ENCODE results near the gene LRRC18. TPM values are rescaled to one million over a fixed set of nuclear protein-coding genes. Genes with fewer than 3 reads are reported as not detected.

LRRC18 gene
- total RNA-seq, 2 experiments from 2014 or later, result not detected

- DNase-seq (peak; percentile 3), ATAC-seq (no peak)
- Mint-ChIP-seq H3K9me3 (ENCODE audit: low read depth) (no peaks in the 10 kb centered on the region), H3K4me3 (no peak overlapping the region), H3K27ac (no peak overlapping the region), H3K27me3 (peaks cover 12% of the 10 kb centered on the region), H3K4me1 (no peaks in the 10 kb centered on the region), H3K36me3 (no peaks in the 10 kb centered on the region)
- CTCF ChIA-PET, result interaction anchor here (1.3 kb wide), 1 partner anchor 125 kb away, joined by 3 read pairs; no protein-coding TSS in a partner anchor
Measured at GRCh38 chr10:48923748-48924147, 15.9 kb downstream of the LRRC18 start.

DNA sequence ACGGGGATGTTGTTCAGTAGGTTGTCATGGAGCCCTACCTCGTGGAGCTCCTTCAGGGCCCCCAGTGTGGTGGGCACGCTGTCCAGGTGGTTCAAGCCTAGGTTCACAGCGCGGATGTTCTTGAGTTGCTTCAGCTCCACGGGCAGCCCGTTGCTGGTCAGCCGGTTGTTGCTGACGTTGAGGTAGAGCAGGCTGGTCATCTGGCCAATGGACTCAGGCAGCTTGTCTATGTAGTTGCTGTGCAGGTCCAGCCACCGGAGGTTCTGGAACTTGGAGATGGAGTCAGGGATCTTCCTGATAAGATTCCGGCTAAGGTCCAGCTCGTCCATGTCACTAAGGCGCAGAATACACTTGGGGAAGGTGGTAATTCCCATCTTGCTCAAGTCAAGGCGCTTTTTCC is 26.0 kb downstream of the LRRC18 start:
- H3K4me3 Mint-ChIP-seq, result no peak overlapping the region
- DNase-seq (no peak), ATAC-seq (no peak)
- no peaks in the 10 kb centered on the region for H3K4me1 Mint-ChIP-seq
- H3K27me3 Mint-ChIP-seq, result peaks cover 38% of the 10 kb centered on the region
- no peaks in the 10 kb centered on the region for H3K9me3 Mint-ChIP-seq (ENCODE audit: low read depth)
- CTCF ChIA-PET, result no interaction called here
- no peak overlapping the region for H3K27ac Mint-ChIP-seq
- no peaks in the 10 kb centered on the region for H3K36me3 Mint-ChIP-seq

DNA sequence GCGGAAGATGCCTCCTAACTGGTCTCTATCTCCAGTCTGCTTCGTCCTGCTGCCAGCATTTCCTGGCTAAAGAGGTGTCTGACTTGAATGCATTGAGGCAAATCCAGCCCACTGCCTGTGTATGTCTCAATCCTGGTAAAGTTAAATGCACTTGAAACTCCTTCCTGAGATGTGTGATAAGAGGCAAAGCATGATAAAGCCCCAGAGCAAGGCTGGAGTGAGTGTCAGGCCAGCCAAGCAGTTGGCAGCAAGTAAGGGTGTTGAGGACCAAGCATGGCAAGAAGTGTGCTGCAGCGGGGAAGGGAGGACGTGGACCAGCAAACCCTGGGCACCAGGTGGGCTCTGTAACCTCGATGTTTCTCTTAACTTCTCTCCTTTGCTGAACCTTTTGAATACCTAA is 29.1 kb downstream of the LRRC18 start:
- CTCF ChIA-PET, result no interaction called here
- ATAC-seq (no peak), DNase-seq (no peak)
- Mint-ChIP-seq H3K9me3 (ENCODE audit: low read depth) (no peaks in the 10 kb centered on the region), H3K4me3 (no peak overlapping the region), H3K4me1 (peaks cover 6% of the 10 kb centered on the region), H3K27me3 (peaks cover 25% of the 10 kb centered on the region), H3K27ac (no peak overlapping the region), H3K36me3 (no peaks in the 10 kb centered on the region)

- H3K9me3 Mint-ChIP-seq (ENCODE audit: low read depth), result no peaks in the 10 kb centered on the region
- ATAC-seq, result peak; percentile 36
- H3K4me1 Mint-ChIP-seq, result peaks cover 6% of the 10 kb centered on the region
- H3K4me3 Mint-ChIP-seq, result no peak overlapping the region
- CTCF ChIA-PET, result no interaction called here
- no peak for DNase-seq
- no peak overlapping the region for H3K27ac Mint-ChIP-seq
- H3K27me3 Mint-ChIP-seq, result peaks cover 19% of the 10 kb centered on the region
- H3K36me3 Mint-ChIP-seq, result no peaks in the 10 kb centered on the region
Measured at GRCh38 chr10:48907730-48908129, 31.9 kb downstream of the LRRC18 start.

DNA sequence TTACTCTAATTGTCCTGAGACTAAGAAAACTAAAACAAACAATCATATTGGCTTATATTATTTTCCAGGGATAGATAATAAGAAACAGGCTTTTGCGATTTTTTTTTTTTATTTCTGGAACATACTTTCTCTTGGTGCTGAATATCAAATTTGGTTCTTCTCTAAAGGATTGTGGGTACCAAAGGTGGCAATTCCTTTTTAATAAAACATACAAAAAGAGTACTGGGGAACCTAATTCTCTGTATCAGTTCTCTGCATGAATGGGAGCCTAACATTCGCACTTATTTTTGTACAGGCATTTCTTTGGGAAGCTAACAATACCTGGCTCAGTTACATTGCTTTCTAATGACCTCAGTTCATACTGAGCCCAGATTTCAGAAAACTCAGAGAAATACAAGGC is 32.8 kb downstream of the LRRC18 start:
- CTCF ChIA-PET, result no interaction called here
- no peaks in the 10 kb centered on the region for H3K36me3 Mint-ChIP-seq

GRCh38 chr10:48905311-48905710 is 34.3 kb downstream of the LRRC18 start:
- Mint-ChIP-seq H3K36me3 (no peaks in the 10 kb centered on the region), H3K9me3 (ENCODE audit: low read depth) (no peaks in the 10 kb centered on the region), H3K27ac (no peak overlapping the region), H3K4me3 (no peak overlapping the region), H3K4me1 (peaks cover 6% of the 10 kb centered on the region), H3K27me3 (peaks cover 19% of the 10 kb centered on the region)
- no peak for DNase-seq
- ATAC-seq, result no peak
- CTCF ChIA-PET, result no interaction called here

More for the DNA sequence above, 32.8 kb downstream of the LRRC18 start:
- Mint-ChIP-seq H3K4me3 (no peak overlapping the region), H3K4me1 (peaks cover 6% of the 10 kb centered on the region), H3K27ac (no peak overlapping the region), H3K27me3 (peaks cover 19% of the 10 kb centered on the region), H3K9me3 (ENCODE audit: low read depth) (no peaks in the 10 kb centered on the region)
- DNase-seq, result no peak
- ATAC-seq, result no peak

DNA sequence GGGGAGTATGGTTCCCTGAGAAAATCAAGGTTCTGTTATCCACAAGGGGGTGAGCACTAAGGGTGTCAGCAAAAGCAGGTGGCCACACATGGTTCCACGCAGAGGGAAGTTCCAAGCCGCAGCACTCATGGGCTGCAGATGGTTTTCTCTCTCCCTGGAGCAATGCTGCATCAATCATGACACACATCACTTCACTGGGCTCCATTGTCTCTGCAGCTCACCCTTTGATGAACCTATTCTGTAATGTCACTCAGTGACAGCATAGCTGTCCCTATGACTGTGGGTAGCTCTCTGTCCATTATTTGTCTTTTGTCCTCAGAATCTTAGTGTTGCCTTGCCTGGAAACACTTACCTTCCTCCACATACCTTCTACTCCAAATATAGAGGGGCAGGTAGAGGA is 34.8 kb downstream of the LRRC18 start:
- CTCF ChIA-PET, result no interaction called here
- H3K27ac Mint-ChIP-seq, result no peak overlapping the region
- DNase-seq, result no peak
- H3K4me3 Mint-ChIP-seq, result no peak overlapping the region
- ATAC-seq, result no peak
- H3K27me3 Mint-ChIP-seq, result peaks cover 19% of the 10 kb centered on the region
- H3K4me1 Mint-ChIP-seq, result peaks cover 6% of the 10 kb centered on the region
- no peaks in the 10 kb centered on the region for H3K9me3 Mint-ChIP-seq (ENCODE audit: low read depth)
- H3K36me3 Mint-ChIP-seq, result no peaks in the 10 kb centered on the region

DNA sequence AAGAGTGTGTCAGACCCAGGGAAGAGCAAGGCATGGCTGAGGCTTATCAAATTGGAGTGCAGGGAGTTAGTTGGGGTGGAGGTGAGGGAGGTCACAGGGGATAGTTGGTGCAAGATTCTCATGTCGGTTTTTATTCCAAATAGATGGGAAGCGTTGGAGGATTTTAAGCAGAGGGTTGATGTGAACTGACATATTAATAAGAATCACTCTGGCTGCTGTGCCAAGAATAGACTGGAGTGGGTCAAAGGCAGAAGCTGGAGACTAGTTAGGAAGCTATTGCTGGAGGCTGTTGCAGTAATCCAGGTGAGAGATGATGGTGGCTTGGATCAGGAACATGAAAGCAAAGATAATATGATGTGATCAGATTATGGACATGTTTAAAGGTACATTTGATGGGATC is 36.5 kb downstream of the LRRC18 start:
- H3K4me3 Mint-ChIP-seq, result no peak overlapping the region
- H3K27ac Mint-ChIP-seq, result no peak overlapping the region
- no peaks in the 10 kb centered on the region for H3K9me3 Mint-ChIP-seq (ENCODE audit: low read depth)
- H3K27me3 Mint-ChIP-seq, result peaks cover 13% of the 10 kb centered on the region
- CTCF ChIA-PET, result no interaction called here
- DNase-seq, result no peak
- no peak for ATAC-seq
- peaks cover 6% of the 10 kb centered on the region for H3K4me1 Mint-ChIP-seq
- no peaks in the 10 kb centered on the region for H3K36me3 Mint-ChIP-seq

GRCh38 chr10:48902096-48902495 is 37.5 kb downstream of the LRRC18 start:
- CTCF ChIA-PET, result no interaction called here

GRCh38 chr10:48901319-48901718 is 38.3 kb downstream of the LRRC18 start:
- CTCF ChIA-PET, result no interaction called here
- Mint-ChIP-seq H3K9me3 (ENCODE audit: low read depth) (no peaks in the 10 kb centered on the region), H3K36me3 (no peaks in the 10 kb centered on the region)

More at GRCh38 chr10:48902096-48902495, 37.5 kb downstream of the LRRC18 start:
- Mint-ChIP-seq H3K36me3 (no peaks in the 10 kb centered on the region), H3K27me3 (peaks cover 6% of the 10 kb centered on the region), H3K9me3 (ENCODE audit: low read depth) (no peaks in the 10 kb centered on the region), H3K4me1 (no peaks in the 10 kb centered on the region), H3K27ac (no peak overlapping the region), H3K4me3 (no peak overlapping the region)
- no peak for DNase-seq
- ATAC-seq, result no peak

DNA sequence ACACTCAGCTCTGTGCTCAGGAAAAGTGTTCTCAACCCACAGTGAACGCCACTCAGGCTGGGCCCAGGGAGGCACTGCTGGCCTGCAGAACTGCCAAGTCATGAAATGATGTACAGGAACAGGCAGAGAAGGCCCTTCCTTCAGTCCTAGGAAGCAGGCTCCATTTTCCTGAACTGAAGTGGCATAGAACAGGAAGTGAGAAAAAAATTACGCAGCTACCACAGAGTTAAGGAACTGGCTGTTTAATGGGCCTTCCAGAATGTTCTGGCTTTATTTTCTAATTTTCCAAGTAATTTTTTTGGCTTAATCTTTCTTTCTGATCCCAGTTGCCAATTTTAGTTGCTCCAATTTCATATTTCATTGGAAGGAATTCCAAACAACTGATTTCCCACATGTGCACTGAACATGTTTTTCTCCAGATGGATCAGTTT is 39.3 kb downstream of the LRRC18 start:
- no peaks in the 10 kb centered on the region for H3K36me3 Mint-ChIP-seq
- CTCF ChIA-PET, result no interaction called here
- H3K27me3 Mint-ChIP-seq, result no peaks in the 10 kb centered on the region

More at GRCh38 chr10:48901319-48901718, 38.3 kb downstream of the LRRC18 start:
- Mint-ChIP-seq H3K4me1 (no peaks in the 10 kb centered on the region), H3K27me3 (no peaks in the 10 kb centered on the region), H3K4me3 (no peak overlapping the region), H3K27ac (no peak overlapping the region)
- DNase-seq (no peak), ATAC-seq (no peak)

GRCh38 chr10:48899781-48900180 is 39.9 kb downstream of the LRRC18 start:
- CTCF ChIA-PET, result no interaction called here
- Mint-ChIP-seq H3K4me3 (no peak overlapping the region), H3K27me3 (no peaks in the 10 kb centered on the region), H3K9me3 (ENCODE audit: low read depth) (no peaks in the 10 kb centered on the region), H3K4me1 (no peaks in the 10 kb centered on the region), H3K27ac (no peak overlapping the region), H3K36me3 (no peaks in the 10 kb centered on the region)
- ATAC-seq (no peak), DNase-seq (no peak)

More for the DNA sequence above, 39.3 kb downstream of the LRRC18 start:
- Mint-ChIP-seq H3K27ac (no peak overlapping the region), H3K4me3 (no peak overlapping the region), H3K9me3 (ENCODE audit: low read depth) (no peaks in the 10 kb centered on the region), H3K4me1 (no peaks in the 10 kb centered on the region)
- ATAC-seq, result no peak
- DNase-seq, result no peak

DNA sequence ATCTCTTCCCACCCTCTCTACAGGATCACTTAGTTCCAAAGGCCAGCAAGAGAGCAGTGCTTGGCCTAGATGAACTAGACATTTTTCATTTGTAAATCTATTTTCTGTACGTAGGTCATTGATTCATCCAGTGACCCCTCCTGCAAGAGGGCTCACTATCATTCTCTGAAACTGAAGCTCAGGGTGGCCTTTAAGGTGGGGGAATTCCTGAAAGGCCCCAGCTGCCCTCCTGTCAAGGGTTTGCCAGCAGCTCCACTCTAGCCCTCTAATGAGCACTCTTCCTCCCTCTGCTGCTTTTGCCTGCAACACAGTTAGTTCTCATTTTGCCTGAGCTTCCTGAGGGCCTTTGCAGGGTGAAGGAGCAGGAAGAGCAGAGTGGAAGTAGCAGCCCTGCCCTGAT is 41.2 kb downstream of the LRRC18 start:
- no peaks in the 10 kb centered on the region for H3K36me3 Mint-ChIP-seq
- DNase-seq (no peak), ATAC-seq (no peak)
- H3K4me3 Mint-ChIP-seq, result no peak overlapping the region
- CTCF ChIA-PET, result no interaction called here
- no peaks in the 10 kb centered on the region for H3K4me1 Mint-ChIP-seq
- no peak overlapping the region for H3K27ac Mint-ChIP-seq
- no peaks in the 10 kb centered on the region for H3K27me3 Mint-ChIP-seq
- no peaks in the 10 kb centered on the region for H3K9me3 Mint-ChIP-seq (ENCODE audit: low read depth)

DNA sequence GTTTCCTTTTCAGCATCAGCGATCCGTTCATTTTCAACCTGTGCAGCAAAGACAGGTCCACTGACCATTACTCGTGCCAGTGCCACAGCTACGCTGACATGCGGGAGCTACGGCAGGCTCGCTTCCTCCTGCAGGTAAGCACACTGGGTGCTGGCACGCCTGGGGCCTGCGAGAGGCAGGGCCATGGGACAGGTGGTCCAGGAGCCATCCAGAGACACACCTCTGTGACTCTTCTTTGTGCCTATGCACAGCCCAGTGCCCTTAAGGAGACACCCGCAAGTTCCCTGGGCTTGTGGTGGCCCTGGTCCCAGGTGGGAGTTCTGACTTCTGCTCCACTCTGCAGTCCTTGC is 42.2 kb downstream of the LRRC18 start:
- no peak for ATAC-seq
- H3K27ac Mint-ChIP-seq, result no peak overlapping the region

GRCh38 chr10:48896756-48897440 is 42.7 kb downstream of the LRRC18 start:
- DNase-seq (no peak), ATAC-seq (no peak)
- CTCF ChIA-PET, result no interaction called here
- Mint-ChIP-seq H3K9me3 (ENCODE audit: low read depth) (no peaks in the 10 kb centered on the region), H3K27me3 (peaks cover 4% of the 10 kb centered on the region), H3K4me3 (no peak overlapping the region), H3K27ac (no peak overlapping the region), H3K4me1 (no peaks in the 10 kb centered on the region), H3K36me3 (no peaks in the 10 kb centered on the region)

More for the DNA sequence above, 42.2 kb downstream of the LRRC18 start:
- no peak overlapping the region for H3K4me3 Mint-ChIP-seq
- CTCF ChIA-PET, result no interaction called here
- H3K27me3 Mint-ChIP-seq, result peaks cover 4% of the 10 kb centered on the region
- H3K4me1 Mint-ChIP-seq, result no peaks in the 10 kb centered on the region
- H3K36me3 Mint-ChIP-seq, result no peaks in the 10 kb centered on the region
- DNase-seq, result no peak
- H3K9me3 Mint-ChIP-seq (ENCODE audit: low read depth), result no peaks in the 10 kb centered on the region

Data from activated CD8-positive, alpha-beta memory T cell treated with anti-CD3 and anti-CD28 coated beads, Interleukin-2, amount 10 ng/mL, durations not matched to agents 7 days and 5 days (primary cell).